ENCODE results near the gene PPIP5K2.

DNA sequence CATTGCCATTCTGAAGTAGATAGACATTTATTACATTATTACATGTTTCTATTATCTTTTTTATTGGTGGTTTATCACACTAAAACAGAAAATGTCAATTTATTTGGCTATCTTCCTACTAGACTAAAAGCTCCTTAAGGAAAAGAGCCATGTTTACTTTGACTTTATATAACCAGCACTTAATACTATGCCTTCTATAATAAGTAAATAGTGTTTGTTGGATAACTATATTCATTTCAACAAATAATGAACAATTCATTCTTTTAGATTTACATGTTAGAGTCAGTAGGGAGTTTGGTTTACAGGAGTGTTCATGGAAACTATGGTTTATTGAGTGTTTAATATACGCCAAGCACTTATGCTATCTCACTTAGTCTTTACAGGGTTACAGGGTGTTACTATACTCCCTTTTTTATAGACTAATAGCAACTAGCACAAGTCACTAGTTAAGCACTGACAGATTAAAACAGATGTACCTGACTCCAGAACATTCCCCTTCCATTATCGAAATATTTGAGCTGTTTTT lies 7.3 kb downstream of the PPIP5K2 start:
- TF ChIP-seq, protein P1, sequence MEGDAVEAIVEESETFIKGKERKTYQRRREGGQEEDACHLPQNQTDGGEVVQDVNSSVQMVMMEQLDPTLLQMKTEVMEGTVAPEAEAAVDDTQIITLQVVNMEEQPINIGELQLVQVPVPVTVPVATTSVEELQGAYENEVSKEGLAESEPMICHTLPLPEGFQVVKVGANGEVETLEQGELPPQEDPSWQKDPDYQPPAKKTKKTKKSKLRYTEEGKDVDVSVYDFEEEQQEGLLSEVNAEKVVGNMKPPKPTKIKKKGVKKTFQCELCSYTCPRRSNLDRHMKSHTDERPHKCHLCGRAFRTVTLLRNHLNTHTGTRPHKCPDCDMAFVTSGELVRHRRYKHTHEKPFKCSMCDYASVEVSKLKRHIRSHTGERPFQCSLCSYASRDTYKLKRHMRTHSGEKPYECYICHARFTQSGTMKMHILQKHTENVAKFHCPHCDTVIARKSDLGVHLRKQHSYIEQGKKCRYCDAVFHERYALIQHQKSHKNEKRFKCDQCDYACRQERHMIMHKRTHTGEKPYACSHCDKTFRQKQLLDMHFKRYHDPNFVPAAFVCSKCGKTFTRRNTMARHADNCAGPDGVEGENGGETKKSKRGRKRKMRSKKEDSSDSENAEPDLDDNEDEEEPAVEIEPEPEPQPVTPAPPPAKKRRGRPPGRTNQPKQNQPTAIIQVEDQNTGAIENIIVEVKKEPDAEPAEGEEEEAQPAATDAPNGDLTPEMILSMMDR (IDR thresholded peaks at IDR 0.05; ENCODE audit: low read depth, low read length, poor library complexity, severe bottlenecking) = no peak
- TF ChIP-seq EZH2phosphoT487 (IDR thresholded peaks at IDR 0.05; ENCODE audit: borderline replicate concordance, low read length) = no peak
